GM18508 (cell line): Measurements from ENCODE around the gene MVB12B.

Source experiments
- ATAC-seq: cut with Tn5 transposase; IDR thresholded peaks from one replicate; pipeline ENCODE4 v1.9.1; 2021; ENCODE audit warnings: moderate number of reproducible peaks; ENCODE audit not compliant: insufficient read depth, unreplicated experiment

MVB12B gene

GRCh38 chr9:126511411-126511810 is 184.8 kb downstream of the MVB12B start:
- no peak for ATAC-seq

GRCh38 chr9:126513159-126514036 is 186.8 kb downstream of the MVB12B start:
- ATAC-seq: no peak

- ATAC-seq: no peak
Observed at GRCh38 chr9:126514037-126514821, 187.6 kb downstream of the MVB12B start.

- no peak for ATAC-seq
Observed at GRCh38 chr9:126515001-126515872, 188.6 kb downstream of the MVB12B start.

- no peak for ATAC-seq
Observed at GRCh38 chr9:126515873-126516505, 189.4 kb downstream of the MVB12B start.

- ATAC-seq: no peak
Observed at GRCh38 chr9:126516561-126516935, 189.9 kb downstream of the MVB12B start.

- no peak for ATAC-seq
Observed at GRCh38 chr9:126516936-126517832, 190.6 kb downstream of the MVB12B start.

GRCh38 chr9:126517833-126518356 is 191.3 kb downstream of the MVB12B start:
- ATAC-seq: no peak

GRCh38 chr9:126518763-126519162 is 192.1 kb downstream of the MVB12B start:
- no peak for ATAC-seq

GRCh38 chr9:126519660-126520420 is 193.2 kb downstream of the MVB12B start:
- no peak for ATAC-seq

GRCh38 chr9:126520453-126520852 is 193.8 kb downstream of the MVB12B start:
- ATAC-seq: no peak

- no peak for ATAC-seq
Observed at GRCh38 chr9:126521089-126521488, 194.5 kb downstream of the MVB12B start.

- ATAC-seq: no peak
Observed at GRCh38 chr9:126521551-126521950, 194.9 kb downstream of the MVB12B start.

- no peak for ATAC-seq
Observed at GRCh38 chr9:126521976-126522590, 195.5 kb downstream of the MVB12B start.

GRCh38 chr9:126522612-126523356 is 196.2 kb downstream of the MVB12B start:
- ATAC-seq: no peak

GRCh38 chr9:126523611-126524111 is 197.0 kb downstream of the MVB12B start:
- ATAC-seq: no peak
